ENCODE data around the gene EXTL1. TPM values are rescaled to one million over a fixed set of nuclear protein-coding genes. Genes with fewer than 3 reads are reported as not detected.

The EXTL1 gene
- total and polyA plus RNA-seq, 2 donors (not counting 3 experiments of a cell fraction or from before 2014, with no cell fraction given) = not detected

DNA sequence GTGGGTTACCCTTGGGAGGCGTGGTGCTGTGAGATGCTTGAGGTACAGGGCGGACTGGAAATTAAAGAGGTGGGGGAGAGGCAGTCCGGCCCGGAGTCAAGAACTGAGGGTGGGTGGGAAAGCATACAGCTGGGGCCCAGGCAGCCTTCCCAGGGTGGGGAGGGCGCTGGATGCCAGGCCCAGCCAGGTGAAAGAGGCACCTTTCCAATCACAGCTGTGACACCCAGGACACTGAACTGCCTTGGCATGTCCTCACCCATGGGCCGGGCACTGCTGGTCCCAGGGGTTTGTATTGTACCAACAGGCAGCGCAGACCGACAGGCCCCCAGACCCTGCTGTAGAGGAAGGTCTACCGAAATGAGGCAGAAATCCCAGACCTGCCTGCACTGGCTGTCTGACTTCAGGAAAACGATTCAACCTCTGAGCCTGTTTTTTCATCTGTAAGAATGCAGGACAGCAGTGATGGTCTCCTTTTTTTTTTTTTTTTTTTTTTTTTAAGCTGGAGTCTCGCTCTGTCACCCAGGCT lies 15.2 kb downstream of the EXTL1 start:
- POLR2A ChIA-PET = interaction anchor here (0.6 to 1.2 kb wide), 2 partner anchors 108 to 188 kb away, joined by 4 read pairs; no protein-coding TSS in a partner anchor
- TF ChIP-seq GATA2 (IDR thresholded peaks at IDR 0.05; ENCODE audit: insufficient read depth, insufficient read length, low read depth, low read length) (no peak), FOS (IDR thresholded peaks at IDR 0.05; ENCODE audit: borderline replicate concordance, insufficient read depth, low read length) (no peak), POLR2AphosphoS5 (IDR thresholded peaks at IDR 0.05; ENCODE audit: insufficient read depth, low read depth, low read length) (no peak), POLR2A (IDR thresholded peaks at IDR 0.05; ENCODE audit: low read depth, low read length) (no peak), EZH2 (IDR thresholded peaks at IDR 0.05; ENCODE audit: borderline replicate concordance, low read depth, low read length, severe bottlenecking) (no peak), MYC (IDR thresholded peaks at IDR 0.05; ENCODE audit: low read depth, low read length) (no peak)
- TF ChIP-seq, protein P1, sequence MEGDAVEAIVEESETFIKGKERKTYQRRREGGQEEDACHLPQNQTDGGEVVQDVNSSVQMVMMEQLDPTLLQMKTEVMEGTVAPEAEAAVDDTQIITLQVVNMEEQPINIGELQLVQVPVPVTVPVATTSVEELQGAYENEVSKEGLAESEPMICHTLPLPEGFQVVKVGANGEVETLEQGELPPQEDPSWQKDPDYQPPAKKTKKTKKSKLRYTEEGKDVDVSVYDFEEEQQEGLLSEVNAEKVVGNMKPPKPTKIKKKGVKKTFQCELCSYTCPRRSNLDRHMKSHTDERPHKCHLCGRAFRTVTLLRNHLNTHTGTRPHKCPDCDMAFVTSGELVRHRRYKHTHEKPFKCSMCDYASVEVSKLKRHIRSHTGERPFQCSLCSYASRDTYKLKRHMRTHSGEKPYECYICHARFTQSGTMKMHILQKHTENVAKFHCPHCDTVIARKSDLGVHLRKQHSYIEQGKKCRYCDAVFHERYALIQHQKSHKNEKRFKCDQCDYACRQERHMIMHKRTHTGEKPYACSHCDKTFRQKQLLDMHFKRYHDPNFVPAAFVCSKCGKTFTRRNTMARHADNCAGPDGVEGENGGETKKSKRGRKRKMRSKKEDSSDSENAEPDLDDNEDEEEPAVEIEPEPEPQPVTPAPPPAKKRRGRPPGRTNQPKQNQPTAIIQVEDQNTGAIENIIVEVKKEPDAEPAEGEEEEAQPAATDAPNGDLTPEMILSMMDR (IDR thresholded peaks at IDR 0.05; ENCODE audit: extremely low read depth in 1 of 2, insufficient read depth in 1 of 2, low read depth in 1 of 2, low read length in 2 of 2) = no peak
- H3K36me3 ChIP-seq (ENCODE audit: control insufficient read depth in 2 of 2, extremely low read depth in 1 of 2, insufficient read depth in 2 of 2, low read length in 2 of 2) = no peaks in the 10 kb centered on the region
- H3K9me1 ChIP-seq (replicated peaks; ENCODE audit: control insufficient read depth, extremely low read depth, insufficient read depth, low read length) = no peaks in the 10 kb centered on the region
- peaks cover 0 to 3% of the 10 kb centered on the region in 2 experiments for H3K27me3 ChIP-seq (ENCODE audit: control insufficient read depth in 2 of 2, insufficient read depth in 2 of 2, low read length in 2 of 2)
- no TSS peak for BruUV-seq (replicated peaks)
- H3K4me1 ChIP-seq (ENCODE audit: control insufficient read depth, extremely low read depth, insufficient read depth, low read length) = peaks cover 15% of the 10 kb centered on the region
- H4K20me1 ChIP-seq (replicated peaks; ENCODE audit: control insufficient read depth, extremely low read depth, insufficient read depth, low read length) = no peaks in the 10 kb centered on the region
- no peaks in the 10 kb centered on the region for H3K79me2 ChIP-seq (ENCODE audit: control insufficient read depth, insufficient read depth, low read length)
- DNase-seq (ENCODE audit: low read depth, low spot score) = no peak
- no peak overlapping the region for H3K27ac ChIP-seq (ENCODE audit: insufficient read depth, low read depth, low read length)
- H3K9ac ChIP-seq (replicated peaks; ENCODE audit: extremely low read depth, insufficient read depth, low read length) = no peak overlapping the region
- intact Hi-C loops (cut with micrococcal nuclease) = loop anchor here (1.0 to 5.0 kb wide), 5 partner anchors 68 to 380 kb away; no protein-coding TSS in a partner anchor
- CTCF ChIA-PET = interaction anchor here (0.7 to 4.3 kb wide), 25 partner anchors 8 to 751 kb away, joined by 3 to 151 read pairs (median 7); partner anchors contain the start of genes C1orf232, CEP85, PAFAH2 and PIGV
- FAIRE-seq = no peak
- no peaks in the 10 kb centered on the region for H3K9me3 ChIP-seq (replicated peaks; ENCODE audit: control insufficient read depth, insufficient read depth, low read length)
- H2AFZ ChIP-seq (ENCODE audit: low read depth, low read length) = no peak overlapping the region
- H3K4me2 ChIP-seq (ENCODE audit: insufficient read depth, low read length) = no peak overlapping the region
- H3K4me3 ChIP-seq (replicated peaks in 1 of 3; ENCODE audit: insufficient read depth in 1 of 3, low read depth in 1 of 3, low read length in 3 of 3) = no peak overlapping the region
- dilution Hi-C loops (cut with MboI; ENCODE audit: extremely low pct_ligation_motif_present, low sequenced_read_pairs) = no loop called here
